IMR-90 (cell line): ENCODE data around the gene LRFN4. TPM values are rescaled to one million over a fixed set of nuclear protein-coding genes. Genes with fewer than 3 reads are reported as not detected.

Experiments used
- ATAC-seq: fragments of 200-7000 bp; cut with Tn5 transposase; 2 replicates; pipeline ENCODE4 v1.9.1; 2020; ENCODE audit warnings: low read depth, mild to moderate bottlenecking, moderate library complexity
- BruUV-seq: library from RNA; stranded (reverse); fragments of 400-500 nt; replicated peaks from 2 replicates; lab custom pipeline; 2021; lab: Mats Ljungman, UMichigan
- CTCF ChIA-PET: fragments of 300-600 bp; formaldehyde crosslinking; extraction: SDS; loops from one replicate; lab custom pipeline; 2021; ENCODE audit warnings: antibody characterized with exemption; lab: Yijun Ruan, JAX
- POLR2A ChIA-PET: fragments of 300-600 bp; sonication (Branson Sonifier 250); formaldehyde crosslinking; loops from one replicate; lab custom pipeline; 2022; ENCODE audit warnings: antibody characterized with exemption; ENCODE audit not compliant: unreplicated experiment; lab: Charles Lee
- DNase-seq: peaks from one replicate; pipeline ENCODE4 v3.0.0; 2013
- H2AFZ ChIP-seq: replicated peaks from 2 replicates; pipeline ENCODE3; 2013; ENCODE audit warnings: low read length, mild to moderate bottlenecking; ENCODE audit not compliant: poor library complexity
- H2AK5ac ChIP-seq: 2 replicates; pipeline ENCODE4 v1.6.1; 2013; ENCODE audit warnings: low read depth, low read length, inconsistent platforms
- H2AK9ac ChIP-seq: replicated peaks from 2 replicates; pipeline ENCODE3; 2013; ENCODE audit warnings: mild to moderate bottlenecking, low read depth, low read length, moderate library complexity; ENCODE audit not compliant: poor library complexity
- H2BK120ac ChIP-seq: 2 replicates; pipeline ENCODE4 v1.6.1; 2013; ENCODE audit warnings: low read depth, low read length, inconsistent platforms
- H2BK15ac ChIP-seq: 3 replicates; pipeline ENCODE4 v1.6.1; 2013; ENCODE audit warnings: low read depth, low read length, inconsistent platforms
- H2BK20ac ChIP-seq: 2 replicates; pipeline ENCODE4 v1.6.1; 2013; ENCODE audit warnings: low read depth, mild to moderate bottlenecking, inconsistent platforms, low read length, moderate library complexity
- H2BK5ac ChIP-seq: 2 replicates; pipeline ENCODE4 v1.6.1; 2013; ENCODE audit warnings: mild to moderate bottlenecking, low read depth, low read length, inconsistent platforms; ENCODE audit not compliant: poor library complexity, severe bottlenecking
- H3K14ac ChIP-seq: replicated peaks from 2 replicates; pipeline ENCODE4 v1.6.1; 2013; ENCODE audit warnings: low read depth, low read length, inconsistent platforms
- H3K18ac ChIP-seq: 2 replicates; pipeline ENCODE4 v1.6.1; 2013; ENCODE audit warnings: low read depth, low read length, control low read depth
- H3K23ac ChIP-seq: 2 replicates; pipeline ENCODE4 v1.6.1; 2013; ENCODE audit warnings: low read depth, low read length, inconsistent platforms
- H3K27ac ChIP-seq: 2 replicates; pipeline ENCODE4 v1.5.1; 2013; ENCODE audit warnings: mild to moderate bottlenecking, control low read depth, low read length; ENCODE audit not compliant: insufficient read depth
- H3K27me3 ChIP-seq: 2 replicates; pipeline ENCODE4 v1.6.1; 2013; ENCODE audit warnings: low read length; ENCODE audit not compliant: control insufficient read depth, insufficient read depth
- H3K36me3 ChIP-seq: 2 replicates; pipeline ENCODE4 v1.6.1; 2013; ENCODE audit warnings: low read length, mixed read lengths; ENCODE audit not compliant: control insufficient read depth, insufficient read depth
- H3K4ac ChIP-seq: 2 replicates; pipeline ENCODE4 v1.6.1; 2013; ENCODE audit warnings: low read depth, low read length, inconsistent platforms
- H3K4me1 ChIP-seq: 2 replicates; pipeline ENCODE4 v1.6.1; 2013; ENCODE audit warnings: low read length, mixed read lengths; ENCODE audit not compliant: control insufficient read depth, insufficient read depth
- H3K4me2 ChIP-seq: 2 replicates; pipeline ENCODE4 v1.6.1; 2013; ENCODE audit warnings: low read depth, mild to moderate bottlenecking, control low read depth, low read length, moderate library complexity
- H3K4me3 ChIP-seq: 2 replicates; pipeline ENCODE4 v1.5.1; 2013; ENCODE audit warnings: low read depth, mild to moderate bottlenecking, control low read depth, low read length, moderate library complexity; ENCODE audit not compliant: insufficient read depth
- H3K56ac ChIP-seq: 2 replicates; pipeline ENCODE4 v1.6.1; 2013; ENCODE audit warnings: low read length, inconsistent platforms; ENCODE audit not compliant: insufficient read depth; ENCODE audit errors: extremely low read depth
- H3K79me1 ChIP-seq, 2 experiments: 2 replicates each; pipeline ENCODE4 v1.6.1; 2013; ENCODE audit warnings: low read length in 2 of 2, inconsistent platforms in 1 of 2, low read depth in 1 of 2
- H3K9ac ChIP-seq: 2 replicates; pipeline ENCODE4 v1.6.1; 2013; ENCODE audit warnings: low read depth, low read length, control low read depth
- H3K9me1 ChIP-seq: 2 replicates; pipeline ENCODE4 v1.6.1; 2013; ENCODE audit warnings: low read length, inconsistent platforms; ENCODE audit not compliant: insufficient read depth
- H3K9me3 ChIP-seq: 2 replicates; pipeline ENCODE4 v1.6.1; 2013; ENCODE audit warnings: low read length; ENCODE audit not compliant: control insufficient read depth, insufficient read depth
- H4K20me1 ChIP-seq: 2 replicates; pipeline ENCODE4 v1.6.1; 2013; ENCODE audit warnings: low read length, inconsistent platforms; ENCODE audit not compliant: insufficient read depth
- H4K5ac ChIP-seq: 2 replicates; pipeline ENCODE4 v1.6.1; 2013; ENCODE audit warnings: mild to moderate bottlenecking, low read depth, low read length, control low read depth
- H4K8ac ChIP-seq, 2 experiments: 2 replicates each; pipeline ENCODE4 v1.6.1; 2013; ENCODE audit warnings: low read depth in 2 of 2, low read length in 2 of 2, control low read depth in 1 of 2, inconsistent platforms in 1 of 2
- H4K91ac ChIP-seq: 2 replicates; pipeline ENCODE4 v1.6.1; 2013; ENCODE audit warnings: low read depth, low read length, inconsistent platforms; ENCODE audit not compliant: insufficient read depth
- BHLHE40 ChIP-seq: fragments of 150-350 bp; IDR thresholded peaks from 2 replicates; pipeline ENCODE4 v1.6.1; 2016; ENCODE audit warnings: mild to moderate bottlenecking, low read depth, low read length
- FOS ChIP-seq: fragments of 150-350 bp; IDR thresholded peaks from 2 replicates; pipeline ENCODE4 v1.6.1; 2016; ENCODE audit warnings: low read depth, low read length
- NFE2L2 ChIP-seq: fragments of 150-350 bp; IDR thresholded peaks from 2 replicates; pipeline ENCODE4 v1.6.1; 2016; ENCODE audit warnings: low read depth, mild to moderate bottlenecking, low read length
- POLR2A ChIP-seq: IDR thresholded peaks from 2 replicates; pipeline ENCODE4 v1.6.1; 2012; ENCODE audit warnings: mild to moderate bottlenecking, low read depth, low read length
- WGBS, 2 experiments: methylation state at CpG; one replicate each; pipeline versions ENCODE4 v1.1.5 to v1.1.7; 2013; ENCODE audit warnings: missing lambda C conversion rate in 2 of 2; ENCODE audit not compliant: insufficient read length in 1 of 2; ENCODE audit errors: extremely low coverage in 2 of 2; 5-methylcytosine and 5-hydroxymethylcytosine counted together
- dilution Hi-C: fragments of 300-500 bp; cut with HindIII; formaldehyde crosslinking; loops from one replicate; pipeline ENCODE4 v1.14.3; 2018; ENCODE audit warnings: low sequenced_read_pairs; ENCODE audit not compliant: unreplicated experiment
- in situ Hi-C: fragments of 300-500 bp; cut with MboI; formaldehyde crosslinking; loops from 3 replicates; pipeline ENCODE4 v1.14.3; 2019; ENCODE audit warnings: low sequenced_read_pairs, inconsistent platforms, mixed read lengths
- intact Hi-C: fragments of 100-400 bp; cut with micrococcal nuclease; formaldehyde crosslinking; loops from 2 replicates; pipeline ENCODE4 v1.10.0; 2022
- polyA plus RNA-seq, 3 experiments: library from polyadenylated mRNA; depleted of rRNA; stranded (reverse); fragments of >200 nt; gene quantifications; 2 replicates each; pipeline ENCODE4 v1.2.3, GENCODE V29; 2012; ENCODE audit warnings: low replicate concordance in 1 of 3
- total RNA-seq: library from RNA; depleted of rRNA; stranded (reverse); fragments of >200 nt; gene quantifications from 2 replicates; pipeline ENCODE4 v1.2.3, GENCODE V29; 2012

Gene LRFN4
- total and polyA plus RNA-seq, 2 of the 4 experiments (the other 2 are of a cell fraction) = 6.1 to 18.9 TPM

- H4K20me1 ChIP-seq = no peaks in the 10 kb centered on the region
- peak overlapping the region; percentile 71; the same call in 1 of the 2 replicates for H2AK5ac ChIP-seq
- H3K27ac ChIP-seq = no peak overlapping the region
- CTCF ChIA-PET = no interaction called here
- no peak overlapping the region for H3K4me3 ChIP-seq
- no peak overlapping the region for H3K56ac ChIP-seq
- peak overlapping the region; percentile 28 for H2AFZ ChIP-seq
- H4K8ac ChIP-seq = peak overlapping the region; percentile 30 to 47; a peak in 2 of 4 replicates
- no TSS peak for BruUV-seq
- H3K14ac ChIP-seq = no peak overlapping the region
- H3K9me3 ChIP-seq = no peaks in the 10 kb centered on the region
- H2BK5ac ChIP-seq = no peak overlapping the region
- TF ChIP-seq BHLHE40 = peak; percentile 53; the same call in 1 of the 2 replicates
- TF ChIP-seq FOS = no peak
- TF ChIP-seq POLR2A = no peak
- TF ChIP-seq NFE2L2 = no peak
- H3K4me1 ChIP-seq = peaks cover 39% of the 10 kb centered on the region
- H2AK9ac ChIP-seq = peak overlapping the region; percentile 40
- POLR2A ChIA-PET = no interaction called here
- H3K79me1 ChIP-seq = peaks cover 0 to 16% of the 10 kb centered on the region in 2 experiments; a peak in 2 of 4 replicates
- in situ Hi-C loops (no loop called here), dilution Hi-C loops (no loop called here), intact Hi-C loops (no loop called here)
- peak overlapping the region; percentile 10; the same call in 1 of the 2 replicates for H4K5ac ChIP-seq
- H3K36me3 ChIP-seq = no peaks in the 10 kb centered on the region
- H3K9ac ChIP-seq = no peak overlapping the region
- H2BK15ac ChIP-seq = 0 out of 3 replicates have a peak overlapping the region, but pooled peaks have one; percentile 43
- H3K4me2 ChIP-seq = peak overlapping the region; percentile 18; the same call in 1 of the 2 replicates
- peak overlapping the region; percentile 52; the same call in 1 of the 2 replicates for H2BK120ac ChIP-seq
- H3K4ac ChIP-seq = peak overlapping the region; percentile 38; the same call in 1 of the 2 replicates
- 0 out of 2 replicates have a peak overlapping the region, but pooled peaks have one; percentile 33 for H3K23ac ChIP-seq
- no peak overlapping the region; the same call in 1 of the 2 replicates for H2BK20ac ChIP-seq
- H3K9me1 ChIP-seq = peaks cover 5% of the 10 kb centered on the region
- no peaks in the 10 kb centered on the region for H3K27me3 ChIP-seq
- H3K18ac ChIP-seq = no peak overlapping the region
- ATAC-seq = peak; percentile 30
- WGBS, 2 experiments = 80% methylated on average over 1 of the region's 12 CpGs; no CpG with 5 or more reads in 1 of the 2 experiments
- H4K91ac ChIP-seq = peak overlapping the region; percentile 11; the same call in 1 of the 2 replicates
- peak; percentile 29 for DNase-seq
Measured at GRCh38 chr11:66878474-66878873, 21.6 kb downstream of the LRFN4 start.
